LNCAP (cell line): Measurements from ENCODE around the gene GRM8.

ENCODE experiments used
- CTCF ChIP-seq: fragments of 450-650 bp; IDR thresholded peaks from 2 replicates; pipeline ENCODE4 v1.5.1; 2017; ENCODE audit warnings: mild to moderate bottlenecking

The GRM8 gene

GRCh38 chr7:127146746-127147536 lies 105.8 kb downstream of the GRM8 start:
- no peak for TF ChIP-seq CTCF

GRCh38 chr7:127137146-127137545 lies 115.6 kb downstream of the GRM8 start:
- TF ChIP-seq CTCF, result no peak

GRCh38 chr7:127135871-127136485 lies 116.8 kb downstream of the GRM8 start:
- TF ChIP-seq CTCF, result no peak

- TF ChIP-seq CTCF, result no peak
Observed at GRCh38 chr7:127123220-127123619, 129.5 kb downstream of the GRM8 start.

GRCh38 chr7:127119517-127119916 lies 133.2 kb downstream of the GRM8 start:
- TF ChIP-seq CTCF, result no peak

- TF ChIP-seq CTCF, result no peak
Observed at GRCh38 chr7:127114742-127115265, 137.9 kb downstream of the GRM8 start.

- TF ChIP-seq CTCF, result peak; percentile 89
Observed at GRCh38 chr7:127107601-127108007, 145.1 kb downstream of the GRM8 start.
